ENCODE data around the gene NPIPB6. TPM values are rescaled to one million over a fixed set of nuclear protein-coding genes. Genes with fewer than 3 reads are reported as not detected.
A peak's percentile ranks its signal among the peaks of the same experiment; 100 is the strongest.

The NPIPB6 gene
- total RNA-seq, 3 donors from 2014 or later (not counting 1 experiment from before 2014, with no cell fraction given) = 4.1 to 5.7 TPM; not detected in 1

- Mint-ChIP-seq H3K4me3 (peak overlapping the region; percentile 35), H3K27ac (peak overlapping the region; percentile 39 to 91), H3K27me3 (ENCODE audit: low read depth in 2 of 2) (no peaks in the 10 kb centered on the region), H3K9me3 (no peaks in the 10 kb centered on the region), H3K4me1 (peaks cover 20 to 42% of the 10 kb centered on the region in 2 donors), H3K36me3 (no peaks in the 10 kb centered on the region)
- peaks cover 23% of the 10 kb centered on the region for H3K36me3 ChIP-seq (ENCODE audit: control insufficient read depth, insufficient read depth, low read length)
- H3K4me1 ChIP-seq (ENCODE audit: control insufficient read depth, insufficient read depth, low read length) = peaks cover 58% of the 10 kb centered on the region
- intact Hi-C loops (cut with micrococcal nuclease) = loop anchor here (1.0 kb wide), 1 partner anchor 40 kb away; no protein-coding TSS in a partner anchor
- H3K9me3 ChIP-seq (ENCODE audit: control insufficient read depth, insufficient read depth, low read length) = no peaks in the 10 kb centered on the region
- TF ChIP-seq CTCF (IDR thresholded peaks at IDR 0.05) = peak; percentile 92
- WGBS (ENCODE audit: insufficient coverage) = 53% methylated on average over 22 of the region's 22 CpGs
- H3K4me3 ChIP-seq (ENCODE audit: low read length) = no peak overlapping the region
- H3K27me3 ChIP-seq (ENCODE audit: control insufficient read depth, insufficient read depth, low read length) = no peaks in the 10 kb centered on the region
- peak; percentile 73 to 86 for DNase-seq
- ATAC-seq = peak; percentile 75 to 94 (median 84)
- peak overlapping the region; percentile 10 for H3K27ac ChIP-seq (ENCODE audit: low read length)
Measured at GRCh38 chr16:28317040-28317880, 46.0 kb downstream of the NPIPB6 start.

- no peak for TF ChIP-seq CTCF (IDR thresholded peaks at IDR 0.05)
- Mint-ChIP-seq H3K4me1 (peaks cover 30 to 54% of the 10 kb centered on the region in 2 donors), H3K27me3 (ENCODE audit: low read depth in 2 of 2) (no peaks in the 10 kb centered on the region), H3K27ac (peak overlapping the region; percentile 29 to 39), H3K36me3 (no peaks in the 10 kb centered on the region), H3K9me3 (no peaks in the 10 kb centered on the region), H3K4me3 (peak overlapping the region; percentile 28)
- Histone ChIP-seq H3K9me3 (ENCODE audit: control insufficient read depth, insufficient read depth, low read length) (no peaks in the 10 kb centered on the region), H3K4me3 (ENCODE audit: low read length) (no peak overlapping the region), H3K36me3 (ENCODE audit: control insufficient read depth, insufficient read depth, low read length) (peaks cover 18% of the 10 kb centered on the region), H3K27me3 (ENCODE audit: control insufficient read depth, insufficient read depth, low read length) (no peaks in the 10 kb centered on the region), H3K27ac (ENCODE audit: low read length) (no peak overlapping the region), H3K4me1 (ENCODE audit: control insufficient read depth, insufficient read depth, low read length) (peaks cover 66% of the 10 kb centered on the region)
- intact Hi-C loops (cut with micrococcal nuclease) = no loop called here
- WGBS (ENCODE audit: insufficient coverage) = 85% methylated on average over 6 of the region's 6 CpGs
- no peak for ATAC-seq
- no peak for DNase-seq
Measured at GRCh38 chr16:28316054-28316453, 47.3 kb downstream of the NPIPB6 start.

- no peak for TF ChIP-seq CTCF (IDR thresholded peaks at IDR 0.05)
- Histone ChIP-seq H3K27me3 (ENCODE audit: control insufficient read depth, insufficient read depth, low read length) (no peaks in the 10 kb centered on the region), H3K4me1 (ENCODE audit: control insufficient read depth, insufficient read depth, low read length) (peaks cover 91% of the 10 kb centered on the region), H3K36me3 (ENCODE audit: control insufficient read depth, insufficient read depth, low read length) (peaks cover 7% of the 10 kb centered on the region), H3K9me3 (ENCODE audit: control insufficient read depth, insufficient read depth, low read length) (no peaks in the 10 kb centered on the region), H3K4me3 (ENCODE audit: low read length) (no peak overlapping the region), H3K27ac (ENCODE audit: low read length) (no peak overlapping the region)
- Mint-ChIP-seq H3K4me1 (peaks cover 53 to 78% of the 10 kb centered on the region in 2 donors), H3K36me3 (no peaks in the 10 kb centered on the region), H3K9me3 (no peaks in the 10 kb centered on the region), H3K4me3 (no peak overlapping the region), H3K27ac (peak overlapping the region; percentile 97 to 99), H3K27me3 (ENCODE audit: low read depth in 2 of 2) (no peaks in the 10 kb centered on the region)
- no peak for DNase-seq
- WGBS (ENCODE audit: insufficient coverage) = 76% methylated on average over 8 of the region's 11 CpGs
- intact Hi-C loops (cut with micrococcal nuclease) = loop anchor here (5.0 kb wide), 1 partner anchor 171 kb away; no protein-coding TSS in a partner anchor
- ATAC-seq = no peak
Measured at GRCh38 chr16:28313587-28313986, 49.7 kb downstream of the NPIPB6 start.

Data from natural killer cell (primary cell).